ENCODE measurements around the gene GID8.
A peak's percentile ranks its signal among the peaks of the same experiment; 100 is the strongest.

Gene GID8

DNA sequence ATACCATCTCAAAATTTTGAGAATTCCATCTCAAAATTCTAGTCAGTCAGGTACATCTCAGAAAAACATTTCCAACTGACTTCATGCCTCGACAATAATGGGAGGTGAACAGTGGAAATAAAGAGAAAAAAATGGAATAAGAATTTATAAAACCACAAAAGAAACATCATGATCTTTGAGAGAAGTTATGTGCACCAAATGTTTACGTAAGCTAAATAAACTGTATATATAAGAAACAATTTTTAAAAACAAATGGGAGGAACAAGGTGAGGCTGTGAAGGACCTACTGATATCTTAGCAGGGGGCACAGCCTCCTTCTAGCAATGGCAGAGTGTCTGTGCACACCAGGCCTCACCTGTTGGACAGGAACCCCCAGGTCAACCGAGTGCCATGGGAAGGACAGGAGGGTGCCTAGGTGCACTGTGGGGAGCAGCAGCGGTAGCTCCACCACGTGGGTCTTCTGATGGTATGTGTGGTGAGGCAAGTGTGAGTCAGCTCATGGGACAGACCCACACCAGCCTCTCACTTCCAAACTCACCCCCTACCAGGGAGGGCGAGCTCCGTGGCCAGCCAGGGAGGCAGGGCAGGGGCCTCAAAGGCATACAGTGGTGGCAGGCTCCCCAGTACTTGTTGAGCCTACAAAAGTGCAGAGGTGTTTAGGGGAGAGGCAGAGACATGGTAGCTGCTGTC, 34.9 kb upstream of the GID8 start:
- H3K4me3 ChIP-seq (ENCODE audit: low read length), result no peak overlapping the region
- peak; percentile 19 for DNase-seq (ENCODE audit: low read depth)
- TF ChIP-seq, protein P1, sequence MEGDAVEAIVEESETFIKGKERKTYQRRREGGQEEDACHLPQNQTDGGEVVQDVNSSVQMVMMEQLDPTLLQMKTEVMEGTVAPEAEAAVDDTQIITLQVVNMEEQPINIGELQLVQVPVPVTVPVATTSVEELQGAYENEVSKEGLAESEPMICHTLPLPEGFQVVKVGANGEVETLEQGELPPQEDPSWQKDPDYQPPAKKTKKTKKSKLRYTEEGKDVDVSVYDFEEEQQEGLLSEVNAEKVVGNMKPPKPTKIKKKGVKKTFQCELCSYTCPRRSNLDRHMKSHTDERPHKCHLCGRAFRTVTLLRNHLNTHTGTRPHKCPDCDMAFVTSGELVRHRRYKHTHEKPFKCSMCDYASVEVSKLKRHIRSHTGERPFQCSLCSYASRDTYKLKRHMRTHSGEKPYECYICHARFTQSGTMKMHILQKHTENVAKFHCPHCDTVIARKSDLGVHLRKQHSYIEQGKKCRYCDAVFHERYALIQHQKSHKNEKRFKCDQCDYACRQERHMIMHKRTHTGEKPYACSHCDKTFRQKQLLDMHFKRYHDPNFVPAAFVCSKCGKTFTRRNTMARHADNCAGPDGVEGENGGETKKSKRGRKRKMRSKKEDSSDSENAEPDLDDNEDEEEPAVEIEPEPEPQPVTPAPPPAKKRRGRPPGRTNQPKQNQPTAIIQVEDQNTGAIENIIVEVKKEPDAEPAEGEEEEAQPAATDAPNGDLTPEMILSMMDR (IDR thresholded peaks at IDR 0.05; ENCODE audit: insufficient read depth, low read depth, low read length, missing control alignments), result no peak

DNA sequence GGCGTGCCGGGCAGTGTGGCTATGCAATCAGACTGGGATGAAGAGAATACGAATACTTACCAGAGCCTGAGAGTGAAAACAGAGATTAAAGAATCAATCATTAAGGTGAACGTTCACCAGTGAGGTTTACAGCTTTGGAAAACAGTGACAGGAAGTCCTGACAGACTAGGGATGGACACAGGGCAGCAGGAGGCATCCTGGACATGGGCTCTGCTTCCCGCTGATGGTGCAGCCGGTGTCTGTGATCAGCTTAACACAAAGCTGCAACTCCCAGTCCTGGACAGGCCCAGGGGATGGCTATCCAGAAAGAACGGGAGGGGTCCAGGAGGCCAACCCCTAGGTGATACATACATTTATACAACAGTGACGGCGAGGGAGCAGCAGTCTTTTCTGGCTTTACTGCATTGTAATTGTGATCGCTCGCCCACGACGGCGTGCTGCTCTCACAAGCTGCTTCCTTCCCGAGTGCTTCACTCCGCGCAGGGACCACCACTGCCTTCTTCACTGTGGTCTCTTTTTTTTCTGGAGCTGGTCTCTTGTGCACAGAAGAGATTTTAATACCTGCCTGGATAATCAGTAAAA, 32.3 kb upstream of the GID8 start:
- DNase-seq (ENCODE audit: low read depth), result no peak
- TF ChIP-seq, protein P1 (IDR thresholded peaks at IDR 0.05; ENCODE audit: insufficient read depth, low read depth, low read length, missing control alignments), result no peak
- H3K4me3 ChIP-seq (ENCODE audit: low read length), result no peak overlapping the region

DNA sequence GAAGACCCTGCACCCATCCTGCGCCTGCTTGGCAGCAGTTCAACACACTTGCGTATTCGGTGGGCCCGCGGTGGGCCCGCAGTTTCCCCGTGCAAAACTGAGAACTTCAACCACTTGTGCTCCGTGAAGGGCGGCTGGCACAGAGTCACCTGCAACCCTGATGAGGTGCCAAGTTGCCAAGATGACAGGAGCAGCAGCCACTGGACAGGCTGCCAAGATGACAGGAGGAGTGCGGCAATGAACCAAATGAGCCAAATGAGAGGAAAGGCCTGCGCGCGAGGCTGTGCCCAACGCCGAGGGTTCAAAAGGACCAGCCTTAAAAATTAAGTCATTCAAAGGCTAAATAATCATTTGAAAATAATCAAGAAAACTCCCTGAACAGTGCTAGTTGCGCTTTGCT, 31.7 kb upstream of the GID8 start:
- no peak for DNase-seq (ENCODE audit: low read depth)
- no peak overlapping the region for H3K4me3 ChIP-seq (ENCODE audit: low read length)
- TF ChIP-seq, protein P1 (IDR thresholded peaks at IDR 0.05; ENCODE audit: insufficient read depth, low read depth, low read length, missing control alignments), result no peak

DNA sequence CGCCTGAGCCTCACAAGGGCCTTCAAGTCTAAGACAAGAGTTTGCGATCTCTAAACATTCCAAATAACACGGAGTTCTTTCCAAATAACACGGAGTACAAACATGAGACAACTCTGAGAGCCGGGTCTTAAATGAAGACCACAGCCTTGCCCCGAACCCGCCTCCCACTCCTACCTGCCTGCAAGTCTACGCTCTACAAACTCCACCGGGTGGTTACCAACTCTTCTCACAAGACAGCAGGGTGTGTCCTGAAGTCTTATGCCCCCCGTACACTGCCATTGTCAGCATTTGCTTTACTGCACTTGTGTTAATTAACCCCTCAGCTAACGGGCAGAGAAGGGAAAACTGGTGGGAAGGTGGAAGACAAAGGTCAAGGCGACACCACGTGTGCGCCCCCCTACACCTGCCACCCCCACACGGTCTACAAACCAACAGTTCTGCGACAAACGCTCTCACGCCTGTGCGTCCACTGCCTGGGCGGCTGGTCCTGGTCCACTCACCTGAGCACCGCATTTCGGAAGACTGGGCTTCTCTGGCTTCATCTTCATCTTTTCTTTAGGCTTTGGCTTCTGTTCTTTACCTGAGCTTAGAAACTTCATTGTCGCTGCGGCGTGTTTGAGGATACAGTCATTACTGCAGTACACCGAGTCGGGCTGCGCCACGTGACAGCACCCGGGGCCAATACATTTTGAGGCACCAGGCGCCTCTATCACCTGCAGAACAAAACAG, 31.1 kb upstream of the GID8 start:
- H3K4me3 ChIP-seq (ENCODE audit: low read length), result no peak overlapping the region
- TF ChIP-seq, protein P1 (IDR thresholded peaks at IDR 0.05; ENCODE audit: insufficient read depth, low read depth, low read length, missing control alignments), result no peak
- DNase-seq (ENCODE audit: low read depth), result no peak

DNA sequence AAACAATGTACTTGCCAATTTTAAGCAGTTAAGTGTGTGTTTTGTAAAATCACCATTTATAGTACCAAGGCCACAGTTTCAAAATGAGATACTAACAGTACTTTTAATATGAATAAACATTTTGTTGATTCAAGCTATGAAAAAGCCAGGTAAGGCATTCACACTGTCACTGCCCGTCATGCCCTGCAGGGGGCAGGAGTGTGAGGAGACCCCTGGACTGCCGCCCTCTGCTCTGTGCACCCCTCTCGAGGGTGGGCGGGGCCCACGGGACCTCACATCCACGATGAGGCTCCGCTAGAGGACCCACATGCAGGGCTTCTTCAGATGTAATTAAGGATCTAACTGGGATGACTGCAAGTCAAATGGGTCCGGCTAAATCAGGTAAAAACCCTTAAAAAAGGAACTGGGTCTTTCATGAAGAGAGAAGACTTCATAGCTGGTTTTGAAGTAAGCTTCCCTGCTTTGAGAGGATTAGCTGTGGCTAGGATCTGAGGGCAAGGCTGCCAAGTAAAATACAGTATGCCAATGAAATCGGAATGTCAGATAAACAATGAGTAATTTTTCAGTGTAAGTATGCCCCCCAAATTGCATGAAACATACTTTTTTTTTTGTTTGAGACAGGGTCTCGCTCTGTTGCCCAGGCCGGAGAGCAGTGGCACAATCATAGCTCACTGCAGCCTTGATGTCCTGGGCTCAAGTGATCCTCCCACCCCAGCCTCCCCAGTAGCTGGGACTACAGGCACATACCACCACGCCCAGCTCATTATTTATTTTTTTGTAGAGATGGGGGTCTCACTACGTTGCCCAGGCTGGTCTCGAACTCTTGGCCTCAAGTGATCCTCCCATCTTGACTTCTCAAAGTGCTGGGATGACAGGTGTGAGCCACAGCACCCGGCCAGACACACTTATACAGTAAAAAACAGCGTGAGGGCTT, 30.3 kb upstream of the GID8 start:
- no peak for DNase-seq (ENCODE audit: low read depth)
- no peak overlapping the region for H3K4me3 ChIP-seq (ENCODE audit: low read length)
- TF ChIP-seq, protein P1 (IDR thresholded peaks at IDR 0.05; ENCODE audit: insufficient read depth, low read depth, low read length, missing control alignments), result peak; percentile 50

DNA sequence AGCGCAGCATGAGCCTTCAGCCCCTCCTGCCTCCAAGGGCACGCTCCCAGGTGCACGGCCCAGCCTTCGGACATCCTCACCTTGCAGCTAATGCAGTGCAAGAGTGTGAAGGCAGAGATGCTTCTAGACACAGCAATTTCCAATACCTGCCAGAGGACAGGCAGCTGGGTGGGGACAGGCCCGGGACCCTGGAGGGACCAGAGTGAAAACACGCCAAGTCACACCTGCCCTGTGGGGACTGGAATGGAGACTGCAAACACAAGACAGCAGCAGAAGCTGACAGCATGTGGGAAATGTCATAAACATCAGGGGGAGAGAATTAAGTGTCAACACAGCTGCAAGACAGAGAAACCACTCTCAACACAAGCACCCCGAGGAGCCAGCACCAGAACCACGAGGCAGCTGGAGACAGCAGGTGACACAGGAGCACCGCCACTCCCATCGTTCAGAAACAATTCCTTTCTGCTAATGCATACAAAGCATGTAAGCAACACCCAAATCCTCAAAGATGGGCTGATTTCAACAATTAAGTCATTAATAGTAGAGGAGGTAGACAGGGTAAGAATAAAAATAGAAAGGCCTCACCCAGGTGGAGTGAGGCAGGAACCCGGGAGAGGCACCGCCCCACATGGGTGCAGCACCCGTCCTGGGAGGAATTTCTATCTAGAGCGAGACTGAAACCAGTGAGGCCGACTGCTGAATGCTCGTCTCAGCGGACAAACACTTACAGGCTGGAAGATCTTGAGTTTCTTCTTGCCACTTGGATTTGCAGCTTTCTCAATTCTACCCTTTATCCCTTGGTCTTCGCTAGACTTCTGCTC, 28.8 kb upstream of the GID8 start:
- DNase-seq (ENCODE audit: low read depth), result no peak
- H3K4me3 ChIP-seq (ENCODE audit: low read length), result no peak overlapping the region
- TF ChIP-seq, protein P1 (IDR thresholded peaks at IDR 0.05; ENCODE audit: insufficient read depth, low read depth, low read length, missing control alignments), result no peak

Measured in epithelial cell of esophagus (primary cell).